Globus pallidus (tissue), 1 donor: ENCODE data around the gene NDUFA3.

ENCODE experiments used
- DNase-seq: peaks from one replicate; pipeline ENCODE4 v3.0.0-alpha.2; 2015; ENCODE audit warnings: low spot score

Gene NDUFA3

DNA sequence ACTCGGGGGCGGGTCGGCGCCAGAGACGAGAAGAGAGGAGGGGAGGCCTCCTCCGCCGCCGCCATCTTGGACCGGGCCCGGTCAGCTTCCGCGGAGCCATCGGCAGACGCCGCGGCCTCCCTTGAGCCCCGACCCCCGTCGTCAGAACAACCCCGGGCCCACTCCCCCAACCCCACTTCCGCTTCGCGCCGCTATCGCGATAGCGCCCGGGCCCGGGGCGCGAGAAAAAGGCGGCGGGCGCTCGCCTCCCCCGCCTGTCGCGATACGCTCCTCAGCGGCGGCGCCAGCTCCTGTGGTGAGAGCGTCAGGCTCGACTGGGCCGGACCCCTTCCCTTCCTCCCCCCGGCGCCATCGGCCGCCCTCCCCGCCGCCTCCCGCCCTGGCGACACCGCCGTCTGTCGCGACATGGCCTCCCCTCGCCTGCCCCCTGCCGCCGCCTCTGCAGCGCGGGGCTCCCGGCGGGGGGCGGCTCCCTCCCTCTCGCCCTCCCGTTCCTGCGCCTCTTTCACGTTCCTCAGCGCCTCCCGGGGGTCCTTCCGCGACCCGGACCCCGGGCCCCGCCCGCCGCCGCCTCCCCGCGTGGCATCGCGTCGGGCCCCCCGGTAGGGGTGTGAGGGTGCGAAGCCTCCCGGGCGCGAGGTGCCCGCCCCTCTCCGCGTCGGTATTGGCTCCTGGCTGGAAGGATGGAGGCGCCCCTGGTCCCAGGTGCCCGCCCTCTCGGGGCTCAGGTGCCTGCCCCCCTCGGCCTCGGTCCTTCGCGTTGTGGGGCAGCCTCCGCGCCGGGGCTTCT, 35.2 kb downstream of the NDUFA3 start, which contains the start of gene CNOT3:
CNOT3 (plus strand) TSS at position 64 of the 790 bp plus-strand sequence. CDS start 5,217 bp downstream, outside the sequence.
- no peak for DNase-seq

DNA sequence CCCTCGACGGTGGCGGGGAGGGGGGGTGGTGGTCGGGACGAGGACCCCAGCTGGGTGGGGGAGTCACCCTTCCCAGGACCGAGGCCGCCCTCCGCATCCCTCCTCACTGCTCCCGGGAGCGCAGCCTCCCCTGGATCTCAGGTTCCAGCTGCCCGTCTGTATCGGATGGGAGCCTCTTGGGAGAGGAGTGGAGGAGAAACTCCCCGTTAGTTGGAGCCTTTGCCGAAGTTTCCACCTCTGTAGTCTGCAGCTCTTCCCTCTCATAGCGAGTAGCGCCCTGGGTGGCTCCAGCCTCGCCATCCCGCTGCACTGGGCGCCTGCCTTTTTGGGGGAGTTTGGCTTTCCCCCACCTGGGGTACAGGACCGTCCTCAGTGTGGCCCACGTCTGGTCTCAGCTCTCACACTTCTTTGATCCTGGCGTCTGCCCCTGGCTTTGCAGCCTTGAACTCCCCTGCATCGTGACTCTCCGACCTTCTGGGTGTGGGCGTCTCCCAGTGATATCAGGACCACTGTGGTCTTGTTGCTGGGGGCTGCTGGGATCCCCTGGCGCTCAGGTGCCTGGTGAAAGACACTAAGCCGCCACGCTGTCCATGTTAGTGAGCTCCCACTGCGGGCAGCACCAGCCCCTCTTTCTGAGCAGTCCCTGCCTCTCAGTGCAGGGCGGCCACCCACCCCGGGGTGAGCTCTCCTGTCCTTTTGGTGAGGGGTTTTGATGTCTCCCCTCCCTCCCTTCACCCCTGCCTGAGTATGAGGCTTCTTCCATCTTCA, 36.0 kb downstream of the NDUFA3 start:
- no peak for DNase-seq

GRCh38 chr19:54141356-54141755, 38.7 kb downstream of the NDUFA3 start:
- no peak for DNase-seq

GRCh38 chr19:54142166-54142780, 39.6 kb downstream of the NDUFA3 start:
- no peak for DNase-seq

DNA sequence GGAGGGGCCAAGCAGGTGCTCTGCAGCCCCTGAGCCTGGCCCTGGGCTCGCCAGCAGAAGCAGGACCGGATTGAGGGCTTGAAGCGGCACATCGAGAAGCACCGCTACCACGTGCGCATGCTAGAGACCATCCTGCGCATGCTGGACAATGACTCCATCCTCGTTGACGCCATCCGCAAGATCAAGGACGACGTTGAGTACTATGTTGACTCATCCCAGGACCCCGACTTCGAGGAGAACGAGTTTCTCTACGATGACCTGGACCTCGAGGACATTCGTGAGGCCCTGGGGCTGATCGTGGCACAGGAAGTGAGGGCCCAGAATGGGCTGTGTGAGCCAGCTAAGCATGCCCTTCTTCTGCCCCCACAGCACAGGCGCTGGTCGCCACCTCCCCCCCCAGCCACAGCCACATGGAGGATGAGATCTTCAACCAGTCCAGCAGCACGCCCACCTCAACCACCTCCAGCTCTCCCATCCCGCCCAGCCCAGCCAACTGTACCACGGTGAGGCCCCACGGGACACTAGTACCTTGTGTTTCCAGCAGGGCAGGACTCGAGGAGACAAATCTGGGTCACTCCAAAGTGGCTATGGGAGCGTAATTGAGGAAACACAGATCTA, 43.0 kb downstream of the NDUFA3 start:
- DNase-seq, result no peak

DNA sequence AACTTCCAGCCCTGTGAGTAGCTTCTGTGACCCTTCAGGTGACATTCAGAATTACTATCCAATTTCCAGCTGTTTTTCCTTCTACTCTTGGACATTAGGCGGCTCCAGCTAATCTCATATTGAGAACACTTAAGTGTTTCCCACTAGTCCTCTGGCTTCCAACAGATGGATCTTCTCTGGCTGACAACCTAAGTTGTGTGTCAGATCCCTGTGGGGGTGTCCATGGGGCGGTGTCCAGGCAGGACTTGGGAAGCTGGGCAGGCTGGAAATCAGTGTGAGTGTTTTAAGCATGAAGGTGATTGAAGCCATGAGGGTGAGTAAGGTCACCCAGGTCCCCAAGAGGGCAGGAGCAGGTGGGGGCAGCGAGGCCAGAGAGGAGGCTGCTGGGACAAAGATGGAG, 45.0 kb downstream of the NDUFA3 start:
- DNase-seq, result no peak

DNA sequence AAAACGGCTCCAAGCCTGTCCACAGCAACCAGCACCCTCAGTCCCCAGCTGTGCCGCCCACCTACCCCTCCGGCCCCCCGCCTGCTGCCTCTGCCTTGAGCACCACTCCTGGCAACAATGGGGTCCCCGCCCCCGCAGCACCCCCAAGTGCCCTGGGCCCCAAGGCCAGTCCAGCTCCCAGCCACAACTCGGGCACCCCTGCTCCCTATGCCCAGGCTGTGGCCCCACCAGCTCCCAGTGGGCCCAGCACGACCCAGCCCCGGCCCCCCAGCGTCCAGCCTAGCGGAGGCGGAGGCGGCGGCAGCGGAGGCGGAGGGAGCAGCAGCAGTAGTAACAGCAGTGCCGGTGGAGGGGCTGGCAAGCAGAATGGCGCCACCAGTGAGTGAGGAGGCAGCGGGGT, 45.5 kb downstream of the NDUFA3 start:
- DNase-seq, result no peak

- no peak for DNase-seq
Observed at GRCh38 chr19:54149021-54149812, 46.6 kb downstream of the NDUFA3 start.

DNA sequence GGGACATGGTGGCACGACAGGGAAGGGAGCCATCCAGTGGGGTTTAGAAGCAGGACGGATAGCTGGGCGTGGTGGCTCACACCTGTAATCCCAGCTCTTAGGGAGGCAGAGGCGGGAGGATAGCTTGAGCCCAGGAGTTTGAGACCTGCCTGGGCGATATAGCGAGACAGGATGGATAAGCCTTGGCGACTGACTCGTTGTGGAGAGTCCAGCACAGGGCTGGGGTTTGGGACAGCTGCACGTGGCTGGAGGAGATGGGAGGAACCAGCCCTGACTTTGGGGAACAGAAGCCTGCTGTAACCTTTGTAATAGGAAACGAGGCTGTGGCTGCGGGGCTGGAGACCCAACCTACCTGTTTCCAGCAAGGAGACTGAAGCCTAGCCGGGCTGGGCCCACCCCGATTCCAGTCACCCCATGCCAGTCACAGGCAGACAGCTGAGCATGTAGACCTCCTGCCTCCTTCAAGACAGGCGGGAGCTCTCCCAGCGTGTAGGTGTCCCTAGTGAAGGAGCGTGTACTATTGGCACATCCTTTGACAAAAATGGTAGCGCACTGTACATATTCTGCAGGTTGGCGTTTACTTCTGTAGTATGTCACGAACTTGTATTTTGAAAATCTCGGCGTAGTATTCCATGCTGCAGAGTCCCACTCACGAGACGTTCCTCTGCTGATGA, 48.8 kb downstream of the NDUFA3 start:
- no peak for DNase-seq

DNA sequence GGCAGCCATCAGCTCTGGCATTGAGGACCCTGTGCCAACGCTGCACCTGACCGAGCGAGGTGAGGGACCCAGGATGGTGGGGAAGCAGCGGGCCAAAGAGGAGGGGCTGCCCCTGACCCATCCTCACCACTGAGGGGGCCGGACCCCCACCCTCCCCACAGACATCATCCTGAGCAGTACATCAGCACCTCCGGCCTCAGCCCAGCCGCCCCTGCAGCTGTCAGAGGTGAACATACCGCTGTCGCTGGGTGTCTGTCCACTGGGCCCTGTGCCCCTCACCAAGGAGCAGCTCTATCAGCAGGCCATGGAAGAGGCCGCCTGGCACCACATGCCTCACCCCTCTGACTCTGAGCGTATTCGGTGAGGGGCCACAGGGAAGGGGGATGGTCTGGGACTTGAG, 49.6 kb downstream of the NDUFA3 start:
- no peak for DNase-seq

GRCh38 chr19:54152878-54153524, 50.3 kb downstream of the NDUFA3 start:
- no peak for DNase-seq

GRCh38 chr19:54153731-54154326, 51.2 kb downstream of the NDUFA3 start:
- DNase-seq, result no peak

GRCh38 chr19:54154603-54155345, 52.1 kb downstream of the NDUFA3 start:
- no peak for DNase-seq

DNA sequence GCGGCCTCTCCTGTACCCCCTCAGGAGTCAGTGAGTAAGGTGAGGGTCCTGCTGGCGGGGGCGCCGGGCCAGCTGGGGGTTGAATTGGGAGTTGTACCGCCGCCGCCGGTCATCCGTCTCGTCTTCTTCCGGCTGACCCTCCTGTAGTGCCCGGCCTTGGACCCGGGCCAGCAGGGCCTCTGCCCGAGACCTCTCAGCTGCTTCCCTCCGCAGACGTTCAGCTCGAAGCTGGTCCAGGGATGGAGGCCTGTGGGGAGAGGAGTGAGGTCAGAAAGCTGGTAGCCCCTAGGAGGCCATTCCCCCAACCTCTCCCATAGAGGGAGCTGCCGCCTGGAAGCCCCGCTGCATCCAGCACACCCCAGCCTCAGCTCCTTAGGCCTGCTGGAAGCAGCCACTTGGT, 53.0 kb downstream of the NDUFA3 start:
- no peak for DNase-seq

DNA sequence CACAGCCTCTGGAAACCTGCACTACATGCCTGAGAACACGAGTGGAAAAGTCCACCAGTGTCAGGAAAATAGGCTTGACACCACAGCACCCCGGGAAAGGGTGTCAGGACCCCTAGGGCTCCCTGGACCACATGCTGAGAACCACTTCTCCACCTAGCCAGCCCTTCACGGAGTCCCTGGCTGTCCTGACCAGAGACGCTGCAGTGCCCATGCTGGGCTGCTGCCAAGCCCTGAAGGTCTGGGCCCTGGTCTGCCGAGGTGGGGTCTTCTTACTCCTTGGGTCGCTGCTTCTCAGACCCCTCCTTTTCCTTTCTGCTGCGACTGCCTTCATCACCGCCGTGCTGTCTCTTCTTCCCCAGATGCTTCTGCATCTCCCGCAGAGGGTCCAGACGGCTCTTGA, 53.8 kb downstream of the NDUFA3 start:
- no peak for DNase-seq

- no peak for DNase-seq
Observed at GRCh38 chr19:54156953-54157352, 54.3 kb downstream of the NDUFA3 start.
